Myocyte (in vitro differentiated cells): ENCODE data around the gene EXOC3L4. TPM values are rescaled to one million over a fixed set of nuclear protein-coding genes. Genes with fewer than 3 reads are reported as not detected.
"Not testable (repeated sequence)": the region's sequence is repeated elsewhere in the genome, so short reads cannot be mapped to it uniquely, and the experiment has no call there.

Source experiments
- DNase-seq: peaks from one replicate; pipeline ENCODE4 v3.0.0-alpha.2; 2012; ENCODE audit warnings: low read depth
- total RNA-seq: library from RNA; depleted of rRNA; stranded (reverse); fragments of >200 nt; gene quantifications from 2 replicates; pipeline ENCODE4 v1.2.3, GENCODE V29; 2014

Gene EXOC3L4
- total RNA-seq, 1 donor from 2014 or later, result 58.9 TPM

GRCh38 chr14:103118018-103118662, 23.6 kb downstream of the EXOC3L4 start:
- DNase-seq, result peak; percentile 88

- peak; percentile 69 for DNase-seq
Measured at GRCh38 chr14:103118663-103119404, 24.3 kb downstream of the EXOC3L4 start.

GRCh38 chr14:103119527-103119926, 25.0 kb downstream of the EXOC3L4 start:
- DNase-seq, result not testable (repeated sequence)

GRCh38 chr14:103121121-103121845, 26.8 kb downstream of the EXOC3L4 start:
- no peak for DNase-seq

GRCh38 chr14:103121846-103122584, 27.5 kb downstream of the EXOC3L4 start:
- DNase-seq, result no peak

- no peak for DNase-seq
Measured at GRCh38 chr14:103122585-103122946, 28.0 kb downstream of the EXOC3L4 start.

- no peak for DNase-seq
Measured at GRCh38 chr14:103122947-103123633, 28.6 kb downstream of the EXOC3L4 start, which contains the start of gene TNFAIP2. TNFAIP2 (plus strand) TSS chr14:103123461; CDS start chr14:103126458, 2,997 bp downstream.

- no peak for DNase-seq
Measured at GRCh38 chr14:103123634-103124500, 29.3 kb downstream of the EXOC3L4 start.

GRCh38 chr14:103124501-103125001, 30.0 kb downstream of the EXOC3L4 start:
- no peak for DNase-seq

- no peak for DNase-seq
Measured at GRCh38 chr14:103125098-103126070, 30.9 kb downstream of the EXOC3L4 start.

- DNase-seq, result no peak
Measured at GRCh38 chr14:103126088-103126872, 31.8 kb downstream of the EXOC3L4 start.

GRCh38 chr14:103126873-103127304, 32.4 kb downstream of the EXOC3L4 start:
- DNase-seq, result no peak

GRCh38 chr14:103127356-103127755, 32.8 kb downstream of the EXOC3L4 start:
- DNase-seq, result no peak

GRCh38 chr14:103127861-103128598, 33.5 kb downstream of the EXOC3L4 start:
- no peak for DNase-seq

GRCh38 chr14:103128631-103129300, 34.2 kb downstream of the EXOC3L4 start:
- no peak for DNase-seq
